B cell (primary cell): ENCODE measurements around the gene MARF1. TPM values are rescaled to one million over a fixed set of nuclear protein-coding genes. Genes with fewer than 3 reads are reported as not detected.

Experiments used
- ATAC-seq: fragments of 200-7000 bp; cut with Tn5 transposase; one replicate; pipeline ENCODE4 v1.10.0; 2021; ENCODE audit warnings: low read depth, mild to moderate bottlenecking, moderate number of reproducible peaks, moderate library complexity
- CTCF ChIA-PET: fragments of 350-600 bp; sonication (Branson Sonifier 250); formaldehyde crosslinking; loops from one replicate; lab custom pipeline; 2021; ENCODE audit warnings: antibody characterized with exemption, inconsistent platforms; lab: Charles Lee
- POLR2A ChIA-PET: fragments of 350-600 bp; sonication (Branson Sonifier 250); formaldehyde crosslinking; loops from one replicate; lab custom pipeline; 2021; ENCODE audit warnings: antibody characterized with exemption; lab: Charles Lee
- DNase-seq: peaks from one replicate; pipeline ENCODE4 v3.0.0; 2013
- H2AFZ ChIP-seq: 2 replicates; pipeline ENCODE4 v1.6.1; 2012; ENCODE audit warnings: mild to moderate bottlenecking, low read depth, low read length; ENCODE audit not compliant: insufficient read depth, poor library complexity, severe bottlenecking
- H3K27ac ChIP-seq, 2 donors: 1 replicate in 1 of 2; 2 replicates in 1 of 2; pipeline ENCODE4 v1.5.1; 2012 to 2013; ENCODE audit warnings: low read length in 2 of 2, mild to moderate bottlenecking in 2 of 2, moderate library complexity in 1 of 2
- H3K27me3 ChIP-seq, 4 experiments: fragments of 200-600 bp in 1 of 4; sonication (generic) in 1 of 4; replicated peaks in 1 of 4; 1 replicate in 2 of 4; 2 replicates in 2 of 4; pipeline versions ENCODE4 v1.6.1 to v1.7.0; 2013 to 2016; ENCODE audit warnings: low read length in 3 of 4, mild to moderate bottlenecking in 2 of 4, mixed read lengths in 1 of 4, moderate library complexity in 1 of 4; ENCODE audit not compliant: insufficient read depth in 4 of 4, control insufficient read depth in 3 of 4; ENCODE audit errors: control extremely low read depth in 1 of 4
- H3K36me3 ChIP-seq, 2 experiments: replicated peaks in 1 of 2; 1 replicate in 1 of 2; 2 replicates in 1 of 2; pipeline versions ENCODE4 v1.6.1 to v1.7.1; 2013; ENCODE audit warnings: low read length in 1 of 2; ENCODE audit not compliant: insufficient read depth in 2 of 2, control insufficient read depth in 1 of 2; ENCODE audit errors: control extremely low read depth in 1 of 2, extremely low read depth in 1 of 2
- H3K4me1 ChIP-seq, 2 donors: fragments of 200-600 bp in 1 of 2; sonication (generic) in 1 of 2; 1 replicate in 1 of 2; 2 replicates in 1 of 2; pipeline versions ENCODE4 v1.5.1 to v1.6.1; 2013 to 2017; ENCODE audit warnings: low read length in 2 of 2; ENCODE audit not compliant: control insufficient read depth in 2 of 2, insufficient read depth in 2 of 2
- H3K4me2 ChIP-seq: replicated peaks from 2 replicates; pipeline ENCODE3; 2012; ENCODE audit warnings: mild to moderate bottlenecking, low read depth, low read length; ENCODE audit not compliant: poor library complexity, severe bottlenecking
- H3K4me3 ChIP-seq, 5 experiments: fragments of 200-600 bp in 1 of 5; sonication (generic) in 1 of 5; 1 replicate in 3 of 5; 2 replicates in 2 of 5; pipeline versions ENCODE4 v1.5.1 to v1.7.0; 2011 to 2016; ENCODE audit warnings: low read length in 4 of 5, mild to moderate bottlenecking in 4 of 5, low read depth in 2 of 5, control low read depth in 1 of 5, moderate library complexity in 1 of 5; ENCODE audit not compliant: insufficient read depth in 1 of 5; ENCODE audit errors: control extremely low read depth in 1 of 5, extremely low read depth in 1 of 5
- H3K79me2 ChIP-seq: fragments of 200-600 bp; sonication (generic); one replicate; pipeline ENCODE4 v1.6.0; 2016; ENCODE audit warnings: low read length; ENCODE audit not compliant: control insufficient read depth, insufficient read depth
- H3K9ac ChIP-seq: fragments of 200-600 bp; sonication (generic); 2 replicates; pipeline ENCODE4 v1.6.1; 2017; ENCODE audit warnings: mild to moderate bottlenecking, low read length, moderate library complexity
- H3K9me3 ChIP-seq, 3 donors: one replicate each; pipeline versions ENCODE4 v1.6.1 to v1.7.1; 2013; ENCODE audit warnings: low read length in 2 of 3; ENCODE audit not compliant: control insufficient read depth in 2 of 3, insufficient read depth in 1 of 3; ENCODE audit errors: control extremely low read depth in 1 of 3
- H4K20me1 ChIP-seq: 2 replicates; pipeline ENCODE4 v1.6.0; 2012; ENCODE audit warnings: mild to moderate bottlenecking, low read length; ENCODE audit not compliant: insufficient read depth, control insufficient read depth, poor library complexity, severe bottlenecking
- H3K27ac Mint-ChIP-seq: one replicate; pipeline ENCODE4 v1.8.0; 2021; ENCODE audit warnings: mixed read lengths
- H3K27me3 Mint-ChIP-seq: one replicate; pipeline ENCODE4 v1.8.0; 2021; ENCODE audit warnings: mixed read lengths
- H3K4me1 Mint-ChIP-seq: one replicate; pipeline ENCODE4 v1.8.0; 2021; ENCODE audit warnings: mixed read lengths
- H3K4me3 Mint-ChIP-seq: one replicate; pipeline ENCODE4 v1.8.0; 2021; ENCODE audit warnings: mixed read lengths
- H3K9me3 Mint-ChIP-seq: one replicate; pipeline ENCODE4 v1.8.0; 2022; ENCODE audit warnings: mixed read lengths; ENCODE audit not compliant: insufficient read depth
- CTCF ChIP-seq: fragments of 200-600 bp; IDR thresholded peaks from one replicate; pipeline ENCODE4 v1.8.0; 2022; ENCODE audit warnings: antibody characterized with exemption, mild to moderate bottlenecking
- EZH2 ChIP-seq: IDR thresholded peaks from 2 replicates; pipeline ENCODE4 v1.6.1; 2012; ENCODE audit warnings: borderline replicate concordance, low read depth, mild to moderate bottlenecking, moderate library complexity, low read length; ENCODE audit not compliant: insufficient read depth, poor library complexity, severe bottlenecking
- WGBS: methylation state at CpG from one replicate; pipeline ENCODE4 v1.1.5; 2013; ENCODE audit warnings: missing lambda C conversion rate; ENCODE audit not compliant: insufficient coverage; 5-methylcytosine and 5-hydroxymethylcytosine counted together
- intact Hi-C: fragments of 100-400 bp; cut with micrococcal nuclease; formaldehyde crosslinking; loops from one replicate; pipeline ENCODE4 v1.10.0; 2022
- polyA plus RNA-seq: library from polyadenylated mRNA; depleted of rRNA; stranded (reverse); fragments of >200 nt; gene quantifications from 2 replicates; pipeline ENCODE4 v1.2.3, GENCODE V29; 2012
- total RNA-seq, 2 donors: library from RNA; stranded (reverse); fragments of 120-200 nt in 1 of 2; gene quantifications; 1 replicate in 1 of 2; 2 replicates in 1 of 2; pipeline versions ENCODE4 v1.2.3 to v1.2.4, GENCODE V29; 2013 to 2022

The MARF1 gene
- total and polyA plus RNA-seq, 2 donors (not counting 1 experiment from before 2014, with no cell fraction given), result 68.0 to 366 TPM

GRCh38 chr16:15654591-15654990, 11.6 kb upstream of the MARF1 start:
- Histone ChIP-seq H2AFZ (no peak overlapping the region), H3K4me1 (peaks cover 29 to 48% of the 10 kb centered on the region in 2 donors), H3K9ac (no peak overlapping the region), H3K27me3 (no peaks in the 10 kb centered on the region), H3K4me2 (no peak overlapping the region), H3K36me3 (peaks cover 3 to 16% of the 10 kb centered on the region in 2 experiments), H3K9me3 (no peaks in the 10 kb centered on the region), H3K79me2 (peaks cover 91% of the 10 kb centered on the region), H3K4me3 (no peak overlapping the region), H3K27ac (no peak overlapping the region), H4K20me1 (peaks cover 47% of the 10 kb centered on the region)
- Mint-ChIP-seq H3K4me1 (peaks cover 60% of the 10 kb centered on the region), H3K27ac (no peak overlapping the region), H3K4me3 (no peak overlapping the region), H3K9me3 (no peaks in the 10 kb centered on the region), H3K27me3 (no peaks in the 10 kb centered on the region)
- TF ChIP-seq CTCF, result no peak
- TF ChIP-seq EZH2, result no peak
- intact Hi-C loops, result no loop called here
- CTCF ChIA-PET, result no interaction called here
- no peak for ATAC-seq
- no peak for DNase-seq
- no CpG with 5 or more reads among the region's 2 CpGs for WGBS
- POLR2A ChIA-PET, result no interaction called here

- 84% methylated on average over 3 of the region's 4 CpGs for WGBS
- Mint-ChIP-seq H3K27ac (peak overlapping the region; percentile 61), H3K27me3 (no peaks in the 10 kb centered on the region), H3K9me3 (no peaks in the 10 kb centered on the region), H3K4me1 (peaks cover 52% of the 10 kb centered on the region), H3K4me3 (peak overlapping the region; percentile 46)
- H2AFZ ChIP-seq, result no peak overlapping the region
- H3K4me2 ChIP-seq, result peak overlapping the region; percentile 22
- no peak for DNase-seq
- H4K20me1 ChIP-seq, result peaks cover 45% of the 10 kb centered on the region
- intact Hi-C loops, result no loop called here
- no peak overlapping the region for H3K9ac ChIP-seq
- H3K4me1 ChIP-seq, result peaks cover 21 to 40% of the 10 kb centered on the region in 2 donors
- peak overlapping the region in 1 of 2 donors; percentile 29 for H3K27ac ChIP-seq
- H3K9me3 ChIP-seq, result no peaks in the 10 kb centered on the region
- H3K4me3 ChIP-seq, result no peak overlapping the region
- ATAC-seq, result no peak
- CTCF ChIA-PET, result interaction anchor here (0.6 to 1.3 kb wide), 2 partner anchors 14 to 62 kb away, joined by 3 read pairs; no protein-coding TSS in a partner anchor
- H3K79me2 ChIP-seq, result peaks cover 90% of the 10 kb centered on the region
- POLR2A ChIA-PET, result interaction anchor here (0.6 kb wide), 1 partner anchor 164 kb away, joined by 3 read pairs; no protein-coding TSS in a partner anchor
- no peaks in the 10 kb centered on the region for H3K27me3 ChIP-seq
- TF ChIP-seq CTCF, result no peak
- no peak for TF ChIP-seq EZH2
- H3K36me3 ChIP-seq, result peaks cover 3 to 16% of the 10 kb centered on the region in 2 experiments
These were observed 10.3 kb upstream of the MARF1 start for GRCh38 chr16:15653227-15653626.
